GM12878 (cell line): Measurements from ENCODE around the gene FAM193A. TPM values are rescaled to one million over a fixed set of nuclear protein-coding genes. Genes with fewer than 3 reads are reported as not detected.
A peak's percentile ranks its signal among the peaks of the same experiment; 100 is the strongest.

Experiments
- BHLHE40 ChIP-seq, 2 experiments: fragments of 450-650 bp in 1 of 2; IDR thresholded peaks; 2 replicates each; pipeline ENCODE4 v1.6.1; 2011 to 2017; ENCODE audit warnings: low read depth in 2 of 2, borderline replicate concordance in 1 of 2, improper control_type of control experiment in 1 of 2, low read length in 1 of 2, mild to moderate bottlenecking in 1 of 2
- CHD1 ChIP-seq: IDR thresholded peaks from 2 replicates; pipeline ENCODE4 v1.6.1; 2012; ENCODE audit warnings: low read depth, low read length, improper control_type of control experiment
- EZH2 ChIP-seq: IDR thresholded peaks from 2 replicates; pipeline ENCODE4 v1.6.1; 2012; ENCODE audit warnings: low read depth, mild to moderate bottlenecking, control low read depth, inconsistent platforms, low read length, borderline replicate concordance; ENCODE audit not compliant: control insufficient read depth
- KDM1A ChIP-seq: fragments of 200-600 bp; sonication (generic); IDR thresholded peaks from 2 replicates; pipeline ENCODE4 v1.6.1; 2016; ENCODE audit warnings: borderline replicate concordance
- KLF5 ChIP-seq: fragments of 450-650 bp; IDR thresholded peaks from 2 replicates; pipeline ENCODE4 v1.6.1; 2014; ENCODE audit warnings: mild to moderate bottlenecking; ENCODE audit not compliant: partially characterized antibody
- MXI1 ChIP-seq: fragments of 150-350 bp; IDR thresholded peaks from 2 replicates; pipeline ENCODE4 v1.6.1; 2011; ENCODE audit warnings: low read depth, mild to moderate bottlenecking, inconsistent platforms, low read length, improper control_type of control experiment
- MYC ChIP-seq: IDR thresholded peaks from 2 replicates; pipeline ENCODE4 v1.6.1; 2011; ENCODE audit warnings: mild to moderate bottlenecking, low read length, moderate library complexity, inconsistent platforms; ENCODE audit not compliant: insufficient read depth, insufficient replicate concordance, insufficient read length, severe bottlenecking
- NBN ChIP-seq: fragments of 450-650 bp; IDR thresholded peaks from 2 replicates; pipeline ENCODE4 v1.6.1; 2016
- NFYA ChIP-seq: IDR thresholded peaks from 2 replicates; pipeline ENCODE4 v1.6.1; 2011; ENCODE audit warnings: low read depth, mild to moderate bottlenecking, low read length, improper control_type of control experiment, borderline replicate concordance
- NR2C1 ChIP-seq: fragments of 450-650 bp; IDR thresholded peaks from 2 replicates; pipeline ENCODE4 v1.6.1; 2017; ENCODE audit warnings: antibody characterized with exemption, mild to moderate bottlenecking, moderate library complexity
- POLR2A ChIP-seq: IDR thresholded peaks from 2 replicates; pipeline ENCODE4 v1.6.1; 2011; ENCODE audit warnings: low read depth, mild to moderate bottlenecking, low read length
- SMARCA5 ChIP-seq: fragments of 450-650 bp; IDR thresholded peaks from 2 replicates; pipeline ENCODE4 v1.6.1; 2017; ENCODE audit warnings: mild to moderate bottlenecking
- SREBF2 ChIP-seq: IDR thresholded peaks from 2 replicates; pipeline ENCODE4 v1.6.1; 2012; ENCODE audit warnings: mild to moderate bottlenecking, low read length
- STAT1 ChIP-seq: fragments of 450-650 bp; conservative IDR thresholded peaks from 2 replicates; pipeline ENCODE4 v1.6.1; 2014; ENCODE audit warnings: antibody characterized with exemption, mild to moderate bottlenecking
- ZNF207 ChIP-seq: fragments of 450-650 bp; IDR thresholded peaks from 2 replicates; pipeline ENCODE4 v1.6.1; 2014; ENCODE audit warnings: antibody characterized with exemption, mild to moderate bottlenecking, borderline replicate concordance
- ZZZ3 ChIP-seq: IDR thresholded peaks from 2 replicates; pipeline ENCODE4 v1.6.1; 2011; ENCODE audit warnings: low read depth; ENCODE audit not compliant: control insufficient read depth, insufficient read length
- polyA plus RNA-seq, 11 experiments: library from polyadenylated mRNA; depleted of rRNA in 4 of 11; unstranded in 6 of 11; stranded (reverse) in 5 of 11; fragments of >200 nt; fragmentation: Nextera tagmentation in 4 of 11; fragmentation: Illumina TruSeq in 1 of 11; extraction: Ambion mirVana in 4 of 11; extraction: Trizol in 1 of 11; gene quantifications; 1 replicate in 1 of 11; 2 replicates in 10 of 11; pipeline versions ENCODE4 v1.2.1 to v1.2.3, GENCODE V29; 2011 to 2016; ENCODE audit warnings: inconsistent platforms in 2 of 11, missing spikeins in 2 of 11, low read depth in 1 of 11
- total RNA-seq, 4 experiments: library from RNA; depleted of rRNA in 3 of 4; stranded (reverse); fragments of >200 nt in 3 of 4; fragmentation: Illumina TruSeq in 1 of 4; extraction: Trizol in 1 of 4; gene quantifications; 2 replicates each; pipeline versions ENCODE4 v1.2.1 to v1.2.3, GENCODE V29; 2013 to 2021
- TF ChIP-seq, protein P1 (sequence below): fragments of 450-650 bp; IDR thresholded peaks from 2 replicates; pipeline ENCODE4 v1.6.1; 2017; ENCODE audit warnings: antibody characterized with exemption, mild to moderate bottlenecking, moderate library complexity
- TF ChIP-seq, protein P2 (sequence below): IDR thresholded peaks from 2 replicates; pipeline ENCODE4 v1.6.1; 2012; ENCODE audit warnings: low read depth, low read length, improper control_type of control experiment
- TF ChIP-seq, protein P3 (sequence below): fragments of 450-650 bp; formaldehyde crosslinking; IDR thresholded peaks from 2 replicates; pipeline ENCODE4 v1.4.0; 2022; ENCODE audit warnings: mild to moderate bottlenecking, moderate library complexity
- TF ChIP-seq, protein P4 (sequence below): fragments of 450-650 bp; conservative IDR thresholded peaks from 2 replicates; pipeline ENCODE4 v1.6.1; 2017; ENCODE audit warnings: mild to moderate bottlenecking, moderate library complexity

Gene FAM193A
- total and polyA plus RNA-seq, 10 of the 15 experiments (the other 5 are each of a cell fraction or from before 2014, with no cell fraction given) = 0.52 to 23.3 (median 7.4) TPM

- TF ChIP-seq, protein P1, sequence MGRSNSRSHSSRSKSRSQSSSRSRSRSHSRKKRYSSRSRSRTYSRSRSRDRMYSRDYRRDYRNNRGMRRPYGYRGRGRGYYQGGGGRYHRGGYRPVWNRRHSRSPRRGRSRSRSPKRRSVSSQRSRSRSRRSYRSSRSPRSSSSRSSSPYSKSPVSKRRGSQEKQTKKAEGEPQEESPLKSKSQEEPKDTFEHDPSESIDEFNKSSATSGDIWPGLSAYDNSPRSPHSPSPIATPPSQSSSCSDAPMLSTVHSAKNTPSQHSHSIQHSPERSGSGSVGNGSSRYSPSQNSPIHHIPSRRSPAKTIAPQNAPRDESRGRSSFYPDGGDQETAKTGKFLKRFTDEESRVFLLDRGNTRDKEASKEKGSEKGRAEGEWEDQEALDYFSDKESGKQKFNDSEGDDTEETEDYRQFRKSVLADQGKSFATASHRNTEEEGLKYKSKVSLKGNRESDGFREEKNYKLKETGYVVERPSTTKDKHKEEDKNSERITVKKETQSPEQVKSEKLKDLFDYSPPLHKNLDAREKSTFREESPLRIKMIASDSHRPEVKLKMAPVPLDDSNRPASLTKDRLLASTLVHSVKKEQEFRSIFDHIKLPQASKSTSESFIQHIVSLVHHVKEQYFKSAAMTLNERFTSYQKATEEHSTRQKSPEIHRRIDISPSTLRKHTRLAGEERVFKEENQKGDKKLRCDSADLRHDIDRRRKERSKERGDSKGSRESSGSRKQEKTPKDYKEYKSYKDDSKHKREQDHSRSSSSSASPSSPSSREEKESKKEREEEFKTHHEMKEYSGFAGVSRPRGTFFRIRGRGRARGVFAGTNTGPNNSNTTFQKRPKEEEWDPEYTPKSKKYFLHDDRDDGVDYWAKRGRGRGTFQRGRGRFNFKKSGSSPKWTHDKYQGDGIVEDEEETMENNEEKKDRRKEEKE = 0 out of 2 replicates have a peak, but pooled peaks have one; percentile 13
- TF ChIP-seq, protein P2, sequence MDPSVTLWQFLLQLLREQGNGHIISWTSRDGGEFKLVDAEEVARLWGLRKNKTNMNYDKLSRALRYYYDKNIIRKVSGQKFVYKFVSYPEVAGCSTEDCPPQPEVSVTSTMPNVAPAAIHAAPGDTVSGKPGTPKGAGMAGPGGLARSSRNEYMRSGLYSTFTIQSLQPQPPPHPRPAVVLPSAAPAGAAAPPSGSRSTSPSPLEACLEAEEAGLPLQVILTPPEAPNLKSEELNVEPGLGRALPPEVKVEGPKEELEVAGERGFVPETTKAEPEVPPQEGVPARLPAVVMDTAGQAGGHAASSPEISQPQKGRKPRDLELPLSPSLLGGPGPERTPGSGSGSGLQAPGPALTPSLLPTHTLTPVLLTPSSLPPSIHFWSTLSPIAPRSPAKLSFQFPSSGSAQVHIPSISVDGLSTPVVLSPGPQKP = no peak
- TF ChIP-seq SREBF2 (no peak), CHD1 (no peak), NBN (no peak), NFYA (no peak), MXI1 (no peak), KDM1A (no peak), POLR2A (0 out of 2 replicates have a peak, but pooled peaks have one; percentile 57), NR2C1 (no peak), SMARCA5 (peak; percentile 82; the same call in 1 of the 2 replicates), ZZZ3 (no peak), KLF5 (no peak), STAT1 (no peak), ZNF207 (no peak), MYC (no peak), EZH2 (no peak), BHLHE40 (IDR thresholded peaks at IDR 0.05; ENCODE audit: borderline replicate concordance in 1 of 2, low read depth in 2 of 2, low read length in 1 of 2) (no peak; a peak in 1 of 4 replicates)
- TF ChIP-seq, protein P3, sequence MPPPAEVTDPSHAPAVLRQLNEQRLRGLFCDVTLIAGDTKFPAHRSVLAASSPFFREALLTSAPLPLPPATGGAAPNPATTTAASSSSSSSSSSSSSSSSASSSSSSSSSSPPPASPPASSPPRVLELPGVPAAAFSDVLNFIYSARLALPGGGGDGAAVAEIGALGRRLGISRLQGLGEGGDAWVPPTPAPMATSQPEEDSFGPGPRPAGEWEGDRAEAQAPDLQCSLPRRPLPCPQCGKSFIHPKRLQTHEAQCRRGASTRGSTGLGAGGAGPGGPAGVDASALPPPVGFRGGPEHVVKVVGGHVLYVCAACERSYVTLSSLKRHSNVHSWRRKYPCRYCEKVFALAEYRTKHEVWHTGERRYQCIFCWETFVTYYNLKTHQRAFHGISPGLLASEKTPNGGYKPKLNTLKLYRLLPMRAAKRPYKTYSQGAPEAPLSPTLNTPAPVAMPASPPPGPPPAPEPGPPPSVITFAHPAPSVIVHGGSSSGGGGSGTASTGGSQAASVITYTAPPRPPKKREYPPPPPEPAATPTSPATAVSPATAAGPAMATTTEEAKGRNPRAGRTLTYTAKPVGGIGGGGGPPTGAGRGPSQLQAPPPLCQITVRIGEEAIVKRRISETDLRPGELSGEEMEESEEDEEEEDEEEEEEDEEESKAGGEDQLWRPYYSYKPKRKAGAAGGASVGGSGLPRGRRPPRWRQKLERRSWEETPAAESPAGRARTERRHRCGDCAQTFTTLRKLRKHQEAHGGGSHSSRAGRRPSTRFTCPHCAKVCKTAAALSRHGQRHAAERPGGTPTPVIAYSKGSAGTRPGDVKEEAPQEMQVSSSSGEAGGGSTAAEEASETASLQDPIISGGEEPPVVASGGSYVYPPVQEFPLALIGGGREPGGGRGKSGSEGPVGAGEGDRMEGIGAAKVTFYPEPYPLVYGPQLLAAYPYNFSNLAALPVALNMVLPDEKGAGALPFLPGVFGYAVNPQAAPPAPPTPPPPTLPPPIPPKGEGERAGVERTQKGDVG = no peak
- TF ChIP-seq, protein P4, sequence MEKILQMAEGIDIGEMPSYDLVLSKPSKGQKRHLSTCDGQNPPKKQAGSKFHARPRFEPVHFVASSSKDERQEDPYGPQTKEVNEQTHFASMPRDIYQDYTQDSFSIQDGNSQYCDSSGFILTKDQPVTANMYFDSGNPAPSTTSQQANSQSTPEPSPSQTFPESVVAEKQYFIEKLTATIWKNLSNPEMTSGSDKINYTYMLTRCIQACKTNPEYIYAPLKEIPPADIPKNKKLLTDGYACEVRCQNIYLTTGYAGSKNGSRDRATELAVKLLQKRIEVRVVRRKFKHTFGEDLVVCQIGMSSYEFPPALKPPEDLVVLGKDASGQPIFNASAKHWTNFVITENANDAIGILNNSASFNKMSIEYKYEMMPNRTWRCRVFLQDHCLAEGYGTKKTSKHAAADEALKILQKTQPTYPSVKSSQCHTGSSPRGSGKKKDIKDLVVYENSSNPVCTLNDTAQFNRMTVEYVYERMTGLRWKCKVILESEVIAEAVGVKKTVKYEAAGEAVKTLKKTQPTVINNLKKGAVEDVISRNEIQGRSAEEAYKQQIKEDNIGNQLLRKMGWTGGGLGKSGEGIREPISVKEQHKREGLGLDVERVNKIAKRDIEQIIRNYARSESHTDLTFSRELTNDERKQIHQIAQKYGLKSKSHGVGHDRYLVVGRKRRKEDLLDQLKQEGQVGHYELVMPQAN = peak; percentile 54; the same call in 1 of the 2 replicates
Observed at GRCh38 chr4:2537011-2537830, 774 bp downstream of the FAM193A start (continued).
